ENCODE data around the gene MYO5A. TPM values are rescaled to one million over a fixed set of nuclear protein-coding genes. Genes with fewer than 3 reads are reported as not detected.

Gene MYO5A
- total and polyA plus RNA-seq, 10 of the 15 experiments (the other 5 are each of a cell fraction or from before 2014, with no cell fraction given), result 4.2 to 42.9 (median 31.1) TPM

DNA sequence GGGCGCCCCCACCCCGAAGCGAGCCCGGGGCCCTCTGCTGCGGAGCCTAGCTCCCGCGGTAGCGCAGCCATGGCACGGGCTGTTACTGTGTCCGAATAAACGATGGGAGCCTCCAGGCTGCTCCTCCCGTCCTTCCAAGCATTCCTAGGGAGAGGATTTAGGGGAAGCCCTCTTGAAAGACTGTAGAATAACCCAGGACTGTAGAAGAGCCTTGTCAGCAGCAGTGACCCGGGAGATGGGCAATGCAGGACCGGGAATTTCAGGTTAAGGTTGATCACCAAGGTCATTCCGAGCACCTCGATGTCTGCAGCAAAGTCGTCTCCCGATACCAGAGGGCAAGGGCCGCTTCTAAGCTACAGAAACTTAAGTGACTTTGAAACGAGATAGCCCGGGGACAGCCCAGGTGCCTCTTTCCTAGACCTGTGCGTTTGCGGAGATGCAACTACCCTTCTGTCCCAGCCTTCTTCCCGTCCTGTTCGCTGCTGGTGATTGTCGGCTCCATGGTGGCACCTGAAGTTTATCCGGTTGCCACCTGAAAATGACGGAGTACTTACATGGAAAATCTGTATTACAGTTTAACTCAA is 753 bp upstream of the MYO5A start (continued):
- TF ChIP-seq, protein P1, sequence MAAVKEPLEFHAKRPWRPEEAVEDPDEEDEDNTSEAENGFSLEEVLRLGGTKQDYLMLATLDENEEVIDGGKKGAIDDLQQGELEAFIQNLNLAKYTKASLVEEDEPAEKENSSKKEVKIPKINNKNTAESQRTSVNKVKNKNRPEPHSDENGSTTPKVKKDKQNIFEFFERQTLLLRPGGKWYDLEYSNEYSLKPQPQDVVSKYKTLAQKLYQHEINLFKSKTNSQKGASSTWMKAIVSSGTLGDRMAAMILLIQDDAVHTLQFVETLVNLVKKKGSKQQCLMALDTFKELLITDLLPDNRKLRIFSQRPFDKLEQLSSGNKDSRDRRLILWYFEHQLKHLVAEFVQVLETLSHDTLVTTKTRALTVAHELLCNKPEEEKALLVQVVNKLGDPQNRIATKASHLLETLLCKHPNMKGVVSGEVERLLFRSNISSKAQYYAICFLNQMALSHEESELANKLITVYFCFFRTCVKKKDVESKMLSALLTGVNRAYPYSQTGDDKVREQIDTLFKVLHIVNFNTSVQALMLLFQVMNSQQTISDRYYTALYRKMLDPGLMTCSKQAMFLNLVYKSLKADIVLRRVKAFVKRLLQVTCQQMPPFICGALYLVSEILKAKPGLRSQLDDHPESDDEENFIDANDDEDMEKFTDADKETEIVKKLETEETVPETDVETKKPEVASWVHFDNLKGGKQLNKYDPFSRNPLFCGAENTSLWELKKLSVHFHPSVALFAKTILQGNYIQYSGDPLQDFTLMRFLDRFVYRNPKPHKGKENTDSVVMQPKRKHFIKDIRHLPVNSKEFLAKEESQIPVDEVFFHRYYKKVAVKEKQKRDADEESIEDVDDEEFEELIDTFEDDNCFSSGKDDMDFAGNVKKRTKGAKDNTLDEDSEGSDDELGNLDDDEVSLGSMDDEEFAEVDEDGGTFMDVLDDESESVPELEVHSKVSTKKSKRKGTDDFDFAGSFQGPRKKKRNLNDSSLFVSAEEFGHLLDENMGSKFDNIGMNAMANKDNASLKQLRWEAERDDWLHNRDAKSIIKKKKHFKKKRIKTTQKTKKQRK (IDR thresholded peaks at IDR 0.05; ENCODE audit: low read depth, low read length), result no peak
- no peak for TF ChIP-seq IKZF2 (IDR thresholded peaks at IDR 0.05)
- TF ChIP-seq, protein P2, sequence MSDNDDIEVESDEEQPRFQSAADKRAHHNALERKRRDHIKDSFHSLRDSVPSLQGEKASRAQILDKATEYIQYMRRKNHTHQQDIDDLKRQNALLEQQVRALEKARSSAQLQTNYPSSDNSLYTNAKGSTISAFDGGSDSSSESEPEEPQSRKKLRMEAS (IDR thresholded peaks at IDR 0.05; ENCODE audit: low read depth, low read length), result no peak
- TF ChIP-seq RCOR1 (conservative IDR thresholded peaks at IDR 0.05; ENCODE audit: low read depth, low read length), result no peak
- 0 out of 2 replicates have a peak, but pooled peaks have one; percentile 2 for TF ChIP-seq SMC3 (IDR thresholded peaks at IDR 0.05; ENCODE audit: borderline replicate concordance, low read length)
- no peak for TF ChIP-seq BRCA1 (IDR thresholded peaks at IDR 0.05; ENCODE audit: low read depth, low read length)
- TF ChIP-seq CBX3 (IDR thresholded peaks at IDR 0.05; ENCODE audit: borderline replicate concordance, low read depth), result no peak
- TF ChIP-seq POU2F2 (IDR thresholded peaks at IDR 0.05; ENCODE audit: borderline replicate concordance, low read depth, low read length), result no peak
- no peak for TF ChIP-seq SUZ12 (IDR thresholded peaks at IDR 0.05; ENCODE audit: unreplicated experiment)
- TF ChIP-seq EED (IDR thresholded peaks at IDR 0.05; ENCODE audit: low read depth), result no peak
- TF ChIP-seq FOXK2 (IDR thresholded peaks at IDR 0.05), result no peak
- TF ChIP-seq PAX5 (IDR thresholded peaks at IDR 0.05; ENCODE audit: borderline replicate concordance, low read depth, low read length), result no peak
- no peak for TF ChIP-seq IRF3 (IDR thresholded peaks at IDR 0.05)
- no peak for TF ChIP-seq SUPT20H (IDR thresholded peaks at IDR 0.05; ENCODE audit: borderline replicate concordance, control insufficient read depth, low read depth, low read length)
- no peak for TF ChIP-seq SPI1 (IDR thresholded peaks at IDR 0.05; ENCODE audit: borderline replicate concordance, insufficient read depth, low read depth, low read length)
- no peak for TF ChIP-seq ZNF217 (IDR thresholded peaks at IDR 0.05)
- TF ChIP-seq, protein P3, sequence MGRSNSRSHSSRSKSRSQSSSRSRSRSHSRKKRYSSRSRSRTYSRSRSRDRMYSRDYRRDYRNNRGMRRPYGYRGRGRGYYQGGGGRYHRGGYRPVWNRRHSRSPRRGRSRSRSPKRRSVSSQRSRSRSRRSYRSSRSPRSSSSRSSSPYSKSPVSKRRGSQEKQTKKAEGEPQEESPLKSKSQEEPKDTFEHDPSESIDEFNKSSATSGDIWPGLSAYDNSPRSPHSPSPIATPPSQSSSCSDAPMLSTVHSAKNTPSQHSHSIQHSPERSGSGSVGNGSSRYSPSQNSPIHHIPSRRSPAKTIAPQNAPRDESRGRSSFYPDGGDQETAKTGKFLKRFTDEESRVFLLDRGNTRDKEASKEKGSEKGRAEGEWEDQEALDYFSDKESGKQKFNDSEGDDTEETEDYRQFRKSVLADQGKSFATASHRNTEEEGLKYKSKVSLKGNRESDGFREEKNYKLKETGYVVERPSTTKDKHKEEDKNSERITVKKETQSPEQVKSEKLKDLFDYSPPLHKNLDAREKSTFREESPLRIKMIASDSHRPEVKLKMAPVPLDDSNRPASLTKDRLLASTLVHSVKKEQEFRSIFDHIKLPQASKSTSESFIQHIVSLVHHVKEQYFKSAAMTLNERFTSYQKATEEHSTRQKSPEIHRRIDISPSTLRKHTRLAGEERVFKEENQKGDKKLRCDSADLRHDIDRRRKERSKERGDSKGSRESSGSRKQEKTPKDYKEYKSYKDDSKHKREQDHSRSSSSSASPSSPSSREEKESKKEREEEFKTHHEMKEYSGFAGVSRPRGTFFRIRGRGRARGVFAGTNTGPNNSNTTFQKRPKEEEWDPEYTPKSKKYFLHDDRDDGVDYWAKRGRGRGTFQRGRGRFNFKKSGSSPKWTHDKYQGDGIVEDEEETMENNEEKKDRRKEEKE (IDR thresholded peaks at IDR 0.05), result no peak
- TF ChIP-seq GABPA (IDR thresholded peaks at IDR 0.05; ENCODE audit: low read depth), result no peak
- TF ChIP-seq SP1 (IDR thresholded peaks at IDR 0.05; ENCODE audit: low read depth, low read length), result no peak
- TF ChIP-seq, protein P4, sequence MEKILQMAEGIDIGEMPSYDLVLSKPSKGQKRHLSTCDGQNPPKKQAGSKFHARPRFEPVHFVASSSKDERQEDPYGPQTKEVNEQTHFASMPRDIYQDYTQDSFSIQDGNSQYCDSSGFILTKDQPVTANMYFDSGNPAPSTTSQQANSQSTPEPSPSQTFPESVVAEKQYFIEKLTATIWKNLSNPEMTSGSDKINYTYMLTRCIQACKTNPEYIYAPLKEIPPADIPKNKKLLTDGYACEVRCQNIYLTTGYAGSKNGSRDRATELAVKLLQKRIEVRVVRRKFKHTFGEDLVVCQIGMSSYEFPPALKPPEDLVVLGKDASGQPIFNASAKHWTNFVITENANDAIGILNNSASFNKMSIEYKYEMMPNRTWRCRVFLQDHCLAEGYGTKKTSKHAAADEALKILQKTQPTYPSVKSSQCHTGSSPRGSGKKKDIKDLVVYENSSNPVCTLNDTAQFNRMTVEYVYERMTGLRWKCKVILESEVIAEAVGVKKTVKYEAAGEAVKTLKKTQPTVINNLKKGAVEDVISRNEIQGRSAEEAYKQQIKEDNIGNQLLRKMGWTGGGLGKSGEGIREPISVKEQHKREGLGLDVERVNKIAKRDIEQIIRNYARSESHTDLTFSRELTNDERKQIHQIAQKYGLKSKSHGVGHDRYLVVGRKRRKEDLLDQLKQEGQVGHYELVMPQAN (conservative IDR thresholded peaks at IDR 0.05), result 0 out of 2 replicates have a peak, but pooled peaks have one; percentile 28
